Measurements from ENCODE around the gene NCR2.

- TF ChIP-seq POLR2A (IDR thresholded peaks at IDR 0.05; ENCODE audit: low read depth, low read length), result no peak
- TF ChIP-seq TAF1 (IDR thresholded peaks at IDR 0.05; ENCODE audit: low read depth, low read length), result no peak
- no peak for TF ChIP-seq SPI1 (IDR thresholded peaks at IDR 0.05; ENCODE audit: low read depth, low read length)
Measured at GRCh38 chr6:41346441-41346840, 11.0 kb downstream of the NCR2 start.

Data from GM12891 (cell line).